Measurements from ENCODE around the gene HTRA3.

Gene HTRA3

GRCh38 chr4:8328866-8329559, 59.5 kb downstream of the HTRA3 start:
- in situ Hi-C loops (cut with MboI; ENCODE audit: low sequenced_read_pairs, unreplicated experiment), result no loop called here
- no peak for TF ChIP-seq CTCF (IDR thresholded peaks at IDR 0.05; ENCODE audit: borderline replicate concordance, control extremely low read depth, extremely low read depth, insufficient read depth, missing control alignments)

GRCh38 chr4:8329560-8329858, 60.0 kb downstream of the HTRA3 start:
- in situ Hi-C loops (cut with MboI; ENCODE audit: low sequenced_read_pairs, unreplicated experiment), result no loop called here
- DNase-seq (ENCODE audit: low spot score), result no peak
- no peak for TF ChIP-seq CTCF (IDR thresholded peaks at IDR 0.05; ENCODE audit: borderline replicate concordance, control extremely low read depth, extremely low read depth, insufficient read depth, missing control alignments)

More at GRCh38 chr4:8328866-8329559, 59.5 kb downstream of the HTRA3 start:
- no peak for DNase-seq (ENCODE audit: low spot score)

GRCh38 chr4:8329859-8330761, 60.6 kb downstream of the HTRA3 start:
- no peak for TF ChIP-seq CTCF (IDR thresholded peaks at IDR 0.05; ENCODE audit: borderline replicate concordance, control extremely low read depth, extremely low read depth, insufficient read depth, missing control alignments)
- no peak for DNase-seq (ENCODE audit: low spot score)
- in situ Hi-C loops (cut with MboI; ENCODE audit: low sequenced_read_pairs, unreplicated experiment), result no loop called here

GRCh38 chr4:8330821-8331574, 61.4 kb downstream of the HTRA3 start:
- TF ChIP-seq CTCF (IDR thresholded peaks at IDR 0.05; ENCODE audit: borderline replicate concordance, control extremely low read depth, extremely low read depth, insufficient read depth, missing control alignments), result no peak
- DNase-seq (ENCODE audit: low spot score), result no peak
- in situ Hi-C loops (cut with MboI; ENCODE audit: low sequenced_read_pairs, unreplicated experiment), result no loop called here

GRCh38 chr4:8331575-8331955, 62.0 kb downstream of the HTRA3 start:
- in situ Hi-C loops (cut with MboI; ENCODE audit: low sequenced_read_pairs, unreplicated experiment), result no loop called here
- no peak for TF ChIP-seq CTCF (IDR thresholded peaks at IDR 0.05; ENCODE audit: borderline replicate concordance, control extremely low read depth, extremely low read depth, insufficient read depth, missing control alignments)
- DNase-seq (ENCODE audit: low spot score), result no peak

- TF ChIP-seq CTCF (IDR thresholded peaks at IDR 0.05; ENCODE audit: borderline replicate concordance, control extremely low read depth, extremely low read depth, insufficient read depth, missing control alignments), result no peak
- DNase-seq (ENCODE audit: low spot score), result no peak
- in situ Hi-C loops (cut with MboI; ENCODE audit: low sequenced_read_pairs, unreplicated experiment), result no loop called here
Measured at GRCh38 chr4:8332038-8332857, 62.7 kb downstream of the HTRA3 start.

Data from GM13976 (cell line).